ENCODE data around the gene C2CD4C.
A peak's percentile ranks its signal among the peaks of the same experiment; 100 is the strongest.
"Not testable (repeated sequence)": the region's sequence is repeated elsewhere in the genome, so short reads cannot be mapped to it uniquely, and the experiment has no call there.

Gene C2CD4C

DNA sequence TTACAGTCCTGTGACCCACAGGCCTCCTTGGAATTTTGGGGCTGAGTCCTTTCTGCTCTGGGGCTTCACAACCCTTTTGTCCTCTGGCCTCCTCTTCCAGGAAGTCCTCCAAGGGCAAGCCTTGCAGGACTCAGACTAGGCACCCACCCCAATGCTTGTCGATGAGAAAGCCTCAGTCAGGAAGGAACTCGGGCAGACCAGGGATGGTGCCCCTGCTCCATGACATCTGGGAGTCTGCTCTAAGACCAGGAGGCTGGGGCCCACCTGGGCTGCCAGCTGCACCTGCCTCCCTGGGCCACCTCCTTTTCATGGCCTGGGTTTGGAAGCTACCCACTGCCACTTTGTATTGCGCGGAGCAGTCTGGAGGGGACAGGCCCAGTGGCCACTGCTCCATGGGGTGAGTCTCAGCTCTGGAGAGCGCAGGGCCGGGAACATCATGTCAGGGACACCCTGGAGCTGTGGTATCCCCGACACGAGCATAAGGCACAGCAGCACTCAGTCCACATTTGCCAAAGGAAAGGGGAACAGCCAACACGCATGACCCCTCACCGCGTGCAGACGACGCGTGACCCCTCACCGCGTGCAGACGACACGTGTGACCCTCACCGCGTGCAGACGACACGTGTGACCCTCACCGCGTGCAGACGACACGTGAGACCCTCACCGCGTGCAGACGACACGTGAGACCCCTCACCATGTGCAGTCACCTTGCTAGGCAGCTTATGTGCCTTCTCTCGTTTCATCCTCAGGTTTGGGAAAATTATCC lies 10.8 kb downstream of the C2CD4C start:
- no peak for DNase-seq

DNA sequence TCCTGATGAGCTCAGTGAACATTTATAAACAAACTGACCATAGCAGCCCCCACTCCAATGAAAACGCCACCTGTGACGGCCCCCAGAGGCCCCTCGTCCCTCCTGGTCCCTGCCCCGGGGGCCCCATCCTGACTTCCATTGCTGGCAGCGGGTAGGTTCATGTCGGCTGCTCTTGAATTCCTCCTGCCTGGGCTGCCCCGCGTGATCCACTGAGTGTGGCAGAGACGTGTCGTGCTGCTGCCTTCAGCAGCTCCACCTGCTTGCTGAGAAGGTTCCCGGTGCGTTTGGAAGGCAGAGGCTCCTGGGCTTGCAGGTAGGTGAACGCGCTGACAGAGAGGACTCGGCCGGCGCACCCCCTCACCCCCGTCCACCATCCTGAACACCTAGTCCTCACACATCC lies 11.6 kb downstream of the C2CD4C start:
- no peak for DNase-seq

DNA sequence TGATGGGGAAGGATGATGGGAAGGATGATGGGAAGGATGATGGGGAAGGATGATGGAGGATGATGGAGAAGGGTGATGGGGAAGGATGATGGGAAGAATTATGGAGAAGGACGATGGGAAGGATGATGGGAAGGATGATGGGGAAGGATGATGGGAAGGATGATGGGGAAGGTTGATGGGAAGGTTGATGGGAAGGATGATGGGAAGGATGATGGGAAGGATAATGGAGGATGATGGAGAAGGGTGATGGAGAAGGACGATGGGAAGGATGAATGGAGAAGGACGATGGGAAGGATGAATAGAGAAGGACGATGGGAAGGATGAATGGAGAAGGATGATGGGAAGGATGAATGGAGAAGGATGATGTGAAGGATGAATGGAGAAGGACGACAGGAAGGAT lies 13.5 kb downstream of the C2CD4C start:
- DNase-seq, result no peak

DNA sequence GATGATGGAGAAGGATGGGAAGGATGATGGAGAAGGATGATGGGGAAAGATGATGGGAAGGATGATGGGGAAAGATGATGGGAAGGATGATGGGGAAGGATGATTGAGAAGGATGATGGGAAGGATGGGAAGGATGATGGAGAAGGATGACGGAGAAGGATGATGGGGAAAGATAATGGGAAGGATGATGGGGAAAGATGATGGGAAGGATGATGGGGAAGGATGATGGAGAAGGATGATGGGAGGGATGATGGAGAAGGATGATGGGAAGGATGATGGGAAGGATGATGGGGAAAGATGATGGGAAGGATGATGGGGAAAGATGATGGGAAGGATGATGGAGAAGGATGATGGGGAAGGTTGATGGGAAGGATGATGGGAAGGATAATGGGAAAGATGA lies 14.1 kb downstream of the C2CD4C start:
- DNase-seq, result not testable (repeated sequence)

DNA sequence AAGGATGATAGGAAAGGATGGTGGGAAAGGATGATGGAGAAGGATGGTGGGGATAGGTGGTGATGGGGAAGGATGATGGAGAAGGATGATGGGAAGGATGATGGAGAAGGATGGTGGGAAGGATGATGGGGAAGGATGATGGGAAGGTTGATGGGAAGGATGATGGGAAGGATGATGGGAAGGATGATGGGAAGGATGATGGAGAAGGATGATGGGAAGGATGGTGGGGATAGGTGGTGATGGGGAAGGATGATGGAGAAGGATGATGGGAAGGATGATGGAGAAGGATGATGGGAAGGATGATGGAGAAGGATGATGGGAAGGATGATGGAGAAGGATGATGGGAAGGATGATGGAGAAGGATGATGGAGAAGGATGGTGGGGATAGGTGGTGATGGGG lies 15.4 kb downstream of the C2CD4C start:
- not testable (repeated sequence) for DNase-seq

DNA sequence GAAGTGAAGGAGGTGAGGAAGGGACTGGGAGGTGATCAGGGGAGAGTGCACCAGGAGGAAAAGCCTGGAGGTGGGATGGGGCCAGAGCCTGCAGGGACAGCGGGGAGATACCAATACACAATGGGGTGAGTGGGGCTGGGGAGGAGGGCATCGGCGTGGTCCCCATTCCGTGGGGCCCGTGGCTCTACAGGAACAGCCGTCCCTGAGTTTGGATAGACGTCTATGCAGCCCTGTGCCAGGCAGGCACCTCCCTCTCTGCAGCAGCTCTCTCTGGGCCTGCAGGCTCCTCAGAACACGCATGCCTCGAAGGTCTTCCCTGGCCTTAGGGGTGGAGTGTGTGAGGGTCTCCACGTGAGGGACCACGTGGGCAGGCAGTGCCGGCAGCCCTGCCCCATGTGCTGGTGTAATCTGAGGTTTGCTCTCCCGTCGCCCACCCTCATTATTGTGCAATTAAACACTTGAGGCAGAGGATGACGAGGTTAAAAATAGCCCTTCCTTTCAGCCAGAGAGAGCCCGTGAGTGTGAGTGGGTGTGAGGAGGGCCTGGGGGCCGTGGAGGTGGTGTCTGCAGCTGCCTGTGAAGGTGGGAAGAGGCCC lies 16.5 kb downstream of the C2CD4C start:
- DNase-seq, result no peak

DNA sequence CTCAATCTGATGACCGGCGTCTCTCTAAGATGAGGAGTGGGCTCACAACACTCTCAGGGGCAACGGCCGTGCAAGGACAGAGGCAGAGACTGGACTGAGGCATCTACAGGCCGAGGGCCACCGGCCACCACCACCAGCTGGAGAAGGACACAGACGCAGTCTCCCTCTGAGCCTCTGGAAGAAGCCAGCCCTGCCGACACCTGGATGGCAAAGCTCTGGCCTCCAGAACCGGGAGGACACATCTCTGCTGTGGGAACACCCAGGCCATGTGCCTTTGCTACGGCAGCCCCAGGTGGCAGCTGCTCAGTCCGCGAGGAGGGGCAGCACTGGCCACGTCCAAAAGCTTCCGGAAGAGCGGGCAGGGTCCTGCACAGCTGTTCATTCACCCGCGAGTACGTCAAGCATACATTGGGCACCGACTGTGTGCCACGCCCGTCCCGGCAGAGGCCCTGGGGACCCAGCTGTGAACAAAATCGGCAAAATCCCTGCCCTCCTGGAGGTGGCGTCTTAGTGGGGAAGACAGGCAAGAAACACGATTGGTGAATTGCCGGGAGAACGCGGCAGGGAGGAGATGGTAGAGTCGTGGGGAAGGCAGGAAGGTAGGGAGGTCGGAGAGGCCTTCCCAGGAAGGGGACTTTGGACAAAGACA lies 17.1 kb downstream of the C2CD4C start:
- no peak for DNase-seq

DNA sequence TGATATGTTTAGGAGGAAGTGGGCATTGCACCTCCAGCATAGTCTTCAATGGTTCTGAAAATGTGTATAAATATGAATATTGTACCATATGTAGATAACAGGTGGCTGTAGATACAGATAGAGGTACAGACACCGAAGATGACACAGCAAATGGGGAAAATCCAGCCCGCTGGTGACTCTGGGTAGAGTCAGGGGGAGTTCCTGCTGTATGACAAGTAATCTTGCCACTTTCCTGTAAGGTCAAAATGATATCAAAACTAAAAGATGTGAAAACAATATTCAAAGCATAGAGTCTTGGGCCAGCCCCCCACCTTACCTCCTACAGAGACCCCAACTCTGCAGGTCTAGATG lies 17.8 kb downstream of the C2CD4C start:
- no peak for DNase-seq

DNA sequence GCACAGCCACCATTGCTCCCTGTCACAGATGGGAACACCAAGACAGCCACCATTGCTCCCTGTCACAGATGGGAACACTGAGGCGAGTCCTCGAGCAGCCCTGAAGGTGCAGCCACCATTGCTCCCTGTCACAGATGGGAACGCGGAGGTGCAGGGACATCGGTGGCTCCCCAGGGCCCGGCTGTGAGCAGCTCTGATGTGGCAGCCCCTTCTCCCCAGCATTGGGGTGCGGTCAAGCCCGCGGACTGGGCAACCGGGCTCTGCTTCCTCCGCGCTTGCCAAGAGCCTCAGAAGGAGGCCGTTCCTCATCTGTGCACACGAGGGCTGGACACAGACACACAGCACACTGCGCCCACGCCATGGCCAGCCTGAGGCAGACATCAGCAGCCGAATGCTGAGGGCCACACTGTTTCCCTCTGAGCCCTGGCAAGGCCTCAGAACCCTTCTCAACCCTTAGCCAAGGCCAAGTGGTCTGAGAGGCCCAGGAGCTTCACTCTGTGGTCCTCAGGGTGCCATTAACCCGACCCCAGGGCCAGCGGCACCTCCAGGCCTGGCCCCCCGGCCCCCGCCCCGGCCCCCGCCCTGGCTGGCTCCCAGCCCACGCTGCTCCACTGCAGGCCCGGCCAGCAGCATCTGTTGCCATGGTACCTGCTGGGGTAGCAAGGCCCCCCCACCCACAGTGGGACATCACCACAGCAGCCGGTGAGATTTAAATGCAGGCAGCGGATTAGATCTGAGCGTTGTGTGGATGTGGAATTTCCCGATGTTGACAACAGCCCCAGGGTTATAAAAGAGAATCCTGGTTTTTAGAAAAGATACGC lies 18.4 kb downstream of the C2CD4C start:
- no peak for DNase-seq

DNA sequence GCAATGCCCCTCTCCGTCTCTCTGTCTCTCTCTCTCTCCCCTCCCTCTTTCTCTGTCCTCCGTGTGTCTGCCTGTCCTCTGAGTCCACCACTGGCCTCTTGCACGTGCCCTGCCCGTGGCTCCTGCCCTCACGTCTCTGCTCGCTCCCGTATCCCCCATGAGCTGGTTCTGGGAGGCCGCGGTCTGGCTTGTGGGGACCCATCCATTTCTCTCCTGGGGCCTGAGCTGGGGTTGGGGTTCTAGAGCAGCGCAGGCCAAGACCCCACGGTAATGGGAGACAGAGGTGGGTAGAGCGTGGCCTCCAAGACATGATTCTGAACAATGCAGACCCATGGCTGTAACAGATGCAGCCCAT lies 19.0 kb downstream of the C2CD4C start:
- no peak for DNase-seq

DNA sequence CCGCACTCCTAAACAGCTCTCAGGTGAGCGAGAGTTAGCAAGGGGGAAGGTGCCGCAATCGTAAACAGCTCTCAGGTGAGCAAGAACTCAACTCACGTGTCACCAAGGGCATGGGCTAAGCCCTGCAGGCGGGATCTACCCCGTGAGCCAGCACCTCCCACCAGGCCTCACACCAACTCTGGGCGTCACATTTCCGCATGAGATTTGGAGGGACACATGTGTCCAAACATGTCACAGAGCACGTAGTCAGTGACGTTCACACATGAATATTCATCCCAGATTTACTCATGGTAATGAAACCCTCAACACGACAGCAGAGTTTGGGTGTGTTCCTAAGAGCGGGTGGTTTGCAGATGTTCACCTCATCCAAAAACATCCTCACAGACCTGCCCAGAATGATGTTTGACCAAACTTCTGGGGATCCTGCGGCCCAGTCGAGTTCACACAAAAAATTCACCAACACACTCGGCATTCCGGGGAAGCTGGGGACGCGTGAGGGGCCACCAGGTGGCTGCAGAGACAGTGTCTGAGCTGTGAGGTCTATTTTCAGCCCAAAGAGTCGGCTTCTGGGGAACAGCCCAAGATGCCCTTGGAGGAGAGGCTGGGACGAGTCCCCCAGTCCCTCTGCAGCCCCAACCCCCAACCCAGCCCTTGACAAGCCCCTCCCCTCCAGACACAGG lies 19.6 kb downstream of the C2CD4C start:
- no peak for DNase-seq

DNA sequence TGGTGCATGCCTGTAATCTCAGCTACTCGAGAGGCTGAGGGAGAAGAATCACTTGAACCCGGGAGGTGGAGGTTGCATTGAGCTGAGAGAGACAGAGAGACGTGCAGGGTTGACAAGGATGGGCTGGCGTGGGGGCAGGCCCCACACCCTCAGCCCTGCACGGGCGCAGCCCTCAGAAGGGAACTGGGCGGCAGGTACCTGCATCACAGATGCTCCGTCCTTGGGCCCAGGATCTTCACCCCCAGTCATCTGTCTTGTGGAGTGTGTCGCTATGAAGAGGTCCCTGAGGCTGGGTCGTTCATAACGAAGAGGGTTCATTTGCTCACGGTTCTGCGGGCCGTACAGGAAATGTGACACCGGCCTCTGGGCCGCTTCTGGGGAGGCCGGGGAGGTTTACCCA lies 20.3 kb downstream of the C2CD4C start:
- no peak for DNase-seq

DNA sequence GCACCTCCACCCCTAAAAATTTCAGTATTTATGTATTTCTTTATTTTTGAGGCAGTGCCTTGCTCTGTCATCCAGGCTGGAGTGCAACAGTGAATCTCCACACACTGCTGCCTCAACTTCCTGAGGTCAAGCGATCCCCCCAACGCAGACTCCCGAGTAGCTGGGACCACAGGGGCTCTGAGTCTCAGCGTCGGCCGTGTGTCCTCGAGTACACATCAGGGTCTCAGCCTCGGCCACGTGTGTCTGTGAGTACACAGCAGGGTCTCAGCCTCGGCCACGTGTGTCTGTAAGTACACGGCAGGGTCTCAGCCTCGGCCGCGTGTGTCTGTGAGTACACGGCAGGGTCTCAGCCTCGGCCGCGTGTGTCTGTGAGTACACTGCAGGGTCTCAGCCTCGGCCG lies 21.2 kb downstream of the C2CD4C start:
- no peak for DNase-seq

DNA sequence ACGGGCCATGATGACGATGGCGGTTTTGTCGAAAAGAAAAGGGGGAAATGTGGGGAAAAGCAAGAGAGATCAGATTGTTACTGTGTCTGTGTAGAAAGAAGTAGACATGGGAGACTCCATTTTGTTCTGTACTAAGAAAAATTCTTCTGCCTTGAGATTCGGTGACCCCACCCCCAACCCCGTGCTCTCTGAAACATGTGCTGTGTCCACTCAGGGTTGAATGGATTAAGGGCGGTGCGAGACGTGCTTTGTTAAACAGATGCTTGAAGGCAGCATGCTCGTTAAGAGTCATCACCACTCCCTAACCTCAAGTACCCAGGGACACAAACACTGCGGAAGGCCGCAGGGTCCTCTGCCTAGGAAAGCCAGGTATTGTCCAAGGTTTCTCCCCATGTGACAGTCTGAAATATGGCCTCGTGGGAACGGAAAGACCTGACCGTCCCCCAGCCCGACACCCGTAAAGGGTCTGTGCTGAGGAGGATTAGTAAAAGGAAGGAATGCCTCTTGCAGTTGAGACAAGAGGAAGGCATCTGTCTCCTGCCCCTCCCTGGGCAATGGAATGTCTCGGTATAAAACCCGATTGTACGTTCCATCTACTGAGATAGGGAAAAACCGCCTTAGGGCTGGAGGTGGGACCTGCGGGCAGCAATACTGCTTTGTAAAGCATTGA lies 22.2 kb downstream of the C2CD4C start:
- not testable (repeated sequence) for DNase-seq

DNA sequence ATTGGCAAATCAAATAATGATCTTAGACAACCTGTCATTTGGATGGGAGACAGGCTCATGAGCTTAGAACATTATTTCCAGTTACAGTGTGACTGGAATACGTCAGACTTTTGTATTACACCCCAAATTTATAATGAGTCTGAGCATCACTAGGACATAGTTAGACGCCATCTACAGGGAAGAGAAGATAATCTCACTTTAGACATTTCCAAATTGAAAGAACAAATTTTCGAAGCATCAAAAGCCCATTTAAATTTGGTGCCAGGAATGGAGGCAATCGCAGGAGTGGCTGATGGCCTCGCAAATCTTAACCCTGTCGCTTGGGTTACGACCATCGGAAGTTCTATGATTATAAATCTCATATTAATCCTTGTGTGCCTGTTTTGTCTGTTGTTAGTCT lies 22.8 kb downstream of the C2CD4C start:
- not testable (repeated sequence) for DNase-seq

DNA sequence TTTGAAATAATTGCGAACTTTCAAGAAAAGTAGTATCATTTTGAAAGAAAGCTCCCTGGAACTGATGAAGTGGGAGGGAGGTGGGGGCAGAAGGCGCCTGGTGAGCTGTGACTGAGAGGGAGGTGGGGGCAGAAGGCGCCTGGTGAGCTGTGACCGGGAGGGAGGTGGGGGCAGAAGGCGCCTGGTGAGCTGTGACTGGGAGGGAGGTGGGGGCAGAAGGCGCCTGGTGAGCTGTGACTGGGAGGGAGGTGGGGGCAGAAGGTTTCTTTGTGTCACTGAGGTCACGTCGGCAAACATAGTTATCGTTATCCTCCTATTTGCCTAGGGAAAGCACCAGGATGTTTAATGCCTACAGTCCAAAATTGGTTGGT lies 24.2 kb downstream of the C2CD4C start:
- DNase-seq, result no peak

DNA sequence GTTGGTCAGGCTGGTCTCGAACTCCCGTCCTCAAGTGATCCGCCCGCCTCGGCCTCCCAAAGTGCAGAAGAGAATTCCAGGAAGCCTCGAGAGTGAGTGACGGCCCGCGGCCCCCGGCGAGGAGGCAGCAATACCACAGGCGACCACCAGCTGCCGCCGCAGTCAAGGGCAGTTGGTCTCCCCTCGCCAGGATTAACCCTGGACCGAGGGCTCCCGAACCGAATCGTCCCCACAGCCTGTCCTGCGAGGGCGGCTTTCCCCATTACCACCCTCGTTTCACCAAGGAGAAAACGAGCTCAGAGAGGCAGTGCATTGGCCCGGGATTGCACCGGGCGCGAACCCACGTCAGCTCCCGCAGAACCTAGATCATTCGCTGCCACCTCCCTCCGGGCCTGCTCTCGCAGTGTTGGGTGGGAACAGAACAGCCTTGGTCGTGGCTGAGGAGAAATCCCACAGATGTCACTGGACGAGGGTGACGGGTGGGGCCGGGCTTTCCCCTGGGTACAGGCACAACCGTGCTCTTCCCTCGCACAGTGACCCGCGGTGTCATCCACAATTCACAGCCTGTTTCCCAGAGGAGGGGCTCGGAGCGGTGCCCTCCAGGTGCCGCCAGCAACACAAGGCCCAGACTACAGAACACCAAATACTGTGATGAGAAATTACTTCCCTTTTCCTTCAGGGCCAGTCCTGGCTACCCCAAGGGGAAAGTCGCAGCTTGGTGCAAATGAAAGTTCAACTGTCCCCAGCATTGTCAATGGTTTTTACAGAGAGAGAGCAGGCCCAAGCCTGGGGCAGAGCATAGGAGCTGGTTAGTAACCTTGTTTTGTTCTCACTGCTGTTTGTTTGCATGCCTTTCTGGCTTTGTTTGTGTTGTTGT lies 24.8 kb downstream of the C2CD4C start:
- DNase-seq, result peak in 1 of 2 donors; percentile 26

DNA sequence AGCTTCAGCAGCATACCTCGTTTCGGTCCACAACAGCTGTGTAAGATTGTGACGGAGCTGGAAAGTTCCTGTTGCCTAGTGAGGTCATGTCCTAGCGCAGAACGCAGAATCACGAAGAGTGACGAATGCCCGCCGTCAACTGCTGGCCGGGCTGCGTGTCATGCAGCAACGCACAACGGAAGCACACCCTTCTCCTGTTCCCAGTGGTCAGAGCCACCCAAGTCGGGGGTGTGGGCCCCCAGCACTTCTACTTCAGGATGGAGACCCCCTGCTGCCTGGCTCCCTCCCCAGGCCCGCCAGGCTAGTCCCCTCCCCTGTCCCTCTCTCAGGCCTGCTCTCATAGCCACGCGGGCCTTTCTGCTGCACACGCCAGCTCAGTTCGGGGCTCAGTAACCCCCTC lies 25.9 kb downstream of the C2CD4C start:
- no peak for DNase-seq

DNA sequence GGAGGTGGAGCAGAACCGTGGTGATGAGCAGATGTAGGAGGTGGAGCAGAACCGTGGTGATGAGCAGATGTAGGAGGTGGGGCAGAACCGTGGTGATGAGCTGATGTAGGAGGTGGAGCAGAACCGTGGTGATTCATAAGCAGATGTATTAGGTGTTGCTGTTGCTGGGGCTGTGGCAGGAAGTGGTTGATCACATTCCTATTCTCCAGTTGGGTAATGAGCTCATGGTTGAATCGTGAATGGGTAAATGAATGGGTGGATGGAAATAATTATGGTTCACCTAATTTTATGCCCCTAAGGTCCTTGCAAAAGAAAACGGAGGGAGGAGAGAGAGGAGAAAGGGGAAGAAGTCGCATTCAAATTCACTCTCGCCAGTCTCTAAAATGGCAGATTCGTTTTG lies 26.4 kb downstream of the C2CD4C start:
- DNase-seq, result peak; percentile 45 to 56

DNA sequence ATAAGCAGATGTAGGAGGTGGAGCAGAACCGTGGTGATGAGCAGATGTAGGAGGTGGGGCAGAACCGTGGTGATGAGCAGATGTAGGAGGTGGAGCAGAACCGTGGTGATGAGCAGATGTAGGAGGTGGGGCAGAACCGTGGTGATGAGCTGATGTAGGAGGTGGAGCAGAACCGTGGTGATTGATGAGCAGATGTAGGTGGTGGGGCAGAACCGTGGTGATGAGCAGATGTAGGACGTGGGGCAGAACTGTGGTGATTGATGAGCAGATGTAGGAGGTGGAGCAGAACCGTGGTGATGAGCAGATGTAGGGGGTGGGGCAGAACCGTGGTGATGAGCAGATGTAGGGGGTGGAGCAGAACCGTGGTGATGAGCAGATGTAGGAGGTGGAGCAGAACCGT lies 27.0 kb downstream of the C2CD4C start:
- not testable (repeated sequence) for DNase-seq

DNA sequence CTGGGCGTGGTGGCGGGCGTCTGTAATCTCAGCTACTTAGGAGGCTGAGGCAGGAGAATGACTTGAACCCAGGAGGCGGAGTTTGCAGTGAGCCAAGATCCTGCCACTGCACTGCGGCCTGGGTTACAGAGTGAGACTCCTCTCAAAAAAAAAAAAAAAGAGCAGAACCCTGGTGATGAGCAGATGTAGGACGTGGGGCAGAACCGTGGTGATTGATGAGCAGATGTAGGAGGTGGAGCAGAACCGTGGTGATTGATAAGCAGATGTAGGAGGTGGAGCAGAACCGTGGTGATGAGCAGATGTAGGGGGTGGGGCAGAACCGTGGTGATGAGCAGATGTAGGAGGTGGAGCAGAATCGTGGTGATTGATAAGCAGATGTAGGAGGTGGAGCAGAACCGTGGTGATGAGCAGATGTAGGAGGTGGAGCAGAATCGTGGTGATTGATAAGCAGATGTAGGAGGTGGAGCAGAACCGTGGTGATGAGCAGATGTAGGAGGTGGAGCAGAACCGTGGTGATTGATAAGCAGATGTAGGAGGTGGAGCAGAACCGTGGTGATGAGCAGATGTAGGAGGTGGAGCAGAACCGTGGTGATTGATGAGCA lies 28.2 kb downstream of the C2CD4C start:
- DNase-seq, result not testable (repeated sequence)
